GM19023 (cell line): ENCODE data around the gene FOXP1.

Experiments used
- ATAC-seq: cut with Tn5 transposase; IDR thresholded peaks from one replicate; pipeline ENCODE4 v1.9.1; 2021; ENCODE audit warnings: mild to moderate bottlenecking, moderate library complexity; ENCODE audit not compliant: unreplicated experiment

Gene FOXP1

GRCh38 chr3:71140477-71140876, 443.1 kb downstream of the FOXP1 start:
- ATAC-seq, result no peak

- ATAC-seq, result no peak
Observed at GRCh38 chr3:71139496-71139895, 444.0 kb downstream of the FOXP1 start.

GRCh38 chr3:71138410-71138809, 445.1 kb downstream of the FOXP1 start:
- ATAC-seq, result no peak

GRCh38 chr3:71136276-71136675, 447.3 kb downstream of the FOXP1 start:
- ATAC-seq, result no peak

GRCh38 chr3:71135373-71136088, 448.0 kb downstream of the FOXP1 start:
- ATAC-seq, result no peak

- ATAC-seq, result no peak
Observed at GRCh38 chr3:71134521-71134920, 449.0 kb downstream of the FOXP1 start.

GRCh38 chr3:71133865-71134264, 449.7 kb downstream of the FOXP1 start:
- no peak for ATAC-seq

- no peak for ATAC-seq
Observed at GRCh38 chr3:71132995-71133730, 450.4 kb downstream of the FOXP1 start.

- no peak for ATAC-seq
Observed at GRCh38 chr3:71131375-71132314, 451.9 kb downstream of the FOXP1 start.

GRCh38 chr3:71130471-71131374, 452.8 kb downstream of the FOXP1 start:
- ATAC-seq, result no peak

GRCh38 chr3:71129611-71130431, 453.7 kb downstream of the FOXP1 start:
- ATAC-seq, result no peak

- ATAC-seq, result no peak
Observed at GRCh38 chr3:71128961-71129360, 454.6 kb downstream of the FOXP1 start.

- no peak for ATAC-seq
Observed at GRCh38 chr3:71127844-71128243, 455.7 kb downstream of the FOXP1 start.

GRCh38 chr3:71127052-71127831, 456.3 kb downstream of the FOXP1 start:
- no peak for ATAC-seq

GRCh38 chr3:71125738-71126137, 457.8 kb downstream of the FOXP1 start:
- no peak for ATAC-seq

GRCh38 chr3:71124048-71124447, 459.5 kb downstream of the FOXP1 start:
- no peak for ATAC-seq

GRCh38 chr3:71122641-71123040, 460.9 kb downstream of the FOXP1 start:
- no peak for ATAC-seq

GRCh38 chr3:71121429-71122167, 461.9 kb downstream of the FOXP1 start:
- no peak for ATAC-seq
